HEK293T (cell line): Measurements from ENCODE around the gene INPP5A.

Experiments
- BHLHE40 ChIP-seq: fragments of 450-650 bp; IDR thresholded peaks from 2 replicates; pipeline ENCODE4 v1.6.1; 2016; ENCODE audit warnings: mild to moderate bottlenecking, moderate library complexity, borderline replicate concordance
- ELF4 ChIP-seq: fragments of 450-650 bp; IDR thresholded peaks from 2 replicates; pipeline ENCODE4 v1.6.1; 2017; ENCODE audit warnings: antibody characterized with exemption
- FOXA1 ChIP-seq: fragments of 450-650 bp; IDR thresholded peaks from 2 replicates; pipeline ENCODE4 v1.6.1; 2016; ENCODE audit warnings: mild to moderate bottlenecking
- FOXM1 ChIP-seq: fragments of 450-650 bp; IDR thresholded peaks from 2 replicates; pipeline ENCODE4 v1.6.1; 2017; ENCODE audit warnings: mild to moderate bottlenecking, borderline replicate concordance
- NFRKB ChIP-seq: fragments of 450-650 bp; IDR thresholded peaks from 2 replicates; pipeline ENCODE4 v1.6.1; 2016; ENCODE audit warnings: mild to moderate bottlenecking, moderate library complexity
- SP1 ChIP-seq: fragments of 450-650 bp; IDR thresholded peaks from 2 replicates; pipeline ENCODE4 v1.6.1; 2017
- ZNF384 ChIP-seq: fragments of 450-650 bp; IDR thresholded peaks from 2 replicates; pipeline ENCODE4 v1.6.1; 2016

DNA sequence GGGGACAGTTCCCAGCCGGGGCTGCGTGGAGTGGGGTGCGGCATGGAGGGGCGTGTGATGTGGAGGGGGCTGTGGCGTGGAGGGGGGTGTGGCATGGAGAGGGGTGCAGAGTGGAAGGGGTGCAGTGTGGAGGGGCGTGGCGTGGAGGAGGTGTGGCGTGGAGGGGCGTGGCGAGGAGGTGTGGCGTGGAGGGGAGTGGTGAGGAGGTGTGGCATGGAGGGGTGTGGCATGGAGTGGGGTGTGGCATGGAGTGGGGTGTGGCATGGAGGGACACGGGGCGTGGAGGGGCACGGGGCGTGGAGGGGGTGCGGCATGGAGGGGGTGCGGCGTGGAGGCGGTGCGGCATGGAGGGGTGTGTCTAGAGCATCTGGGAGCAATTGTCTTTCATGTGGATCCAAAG, 214.8 kb downstream of the INPP5A start:
- TF ChIP-seq FOXM1 (no peak), ELF4 (no peak), BHLHE40 (no peak), SP1 (no peak), ZNF384 (no peak), FOXA1 (no peak), NFRKB (no peak)
